HepG2 (cell line): Measurements from ENCODE around the gene TEAD3. TPM values are rescaled to one million over a fixed set of nuclear protein-coding genes. Genes with fewer than 3 reads are reported as not detected.

Experiments used
- FOXC1 ChIP-seq: sonication (generic); formaldehyde crosslinking; IDR thresholded peaks from 2 replicates; pipeline ENCODE4 v1.8.0; 2022; ENCODE audit warnings: mild to moderate bottlenecking, missing genetic modification reagents, borderline replicate concordance
- HNRNPK ChIP-seq: fragments of 200-400 bp; formaldehyde crosslinking; IDR thresholded peaks from 2 replicates; pipeline ENCODE4 v1.6.1; 2018; ENCODE audit warnings: low read length, low read depth, moderate library complexity, mild to moderate bottlenecking; ENCODE audit not compliant: poor library complexity, severe bottlenecking
- HOXA9 ChIP-seq: sonication (generic); formaldehyde crosslinking; IDR thresholded peaks from 2 replicates; pipeline ENCODE4 v1.8.1; 2022; ENCODE audit warnings: missing genetic modification reagents, mild to moderate bottlenecking, moderate library complexity, borderline replicate concordance
- MED13 ChIP-seq: sonication (generic); formaldehyde crosslinking; IDR thresholded peaks from 2 replicates; pipeline ENCODE4 v1.5.0; 2020; ENCODE audit warnings: missing genetic modification reagents
- MLX ChIP-seq: IDR thresholded peaks from 2 replicates; pipeline ENCODE4 v1.6.1; 2016
- SATB2 ChIP-seq: sonication (generic); formaldehyde crosslinking; IDR thresholded peaks from 2 replicates; pipeline ENCODE4 v1.5.0; 2020; ENCODE audit warnings: missing genetic modification reagents
- TEAD3 ChIP-seq: optimal IDR thresholded peaks from 2 replicates; pipeline ENCODE3; 2016; ENCODE audit warnings: borderline replicate concordance
- TERF1 ChIP-seq: sonication (generic); formaldehyde crosslinking; IDR thresholded peaks from 2 replicates; pipeline ENCODE4 v1.8.0; 2022; ENCODE audit warnings: mild to moderate bottlenecking, missing genetic modification reagents, moderate library complexity
- YEATS2 ChIP-seq: sonication (generic); formaldehyde crosslinking; IDR thresholded peaks from 2 replicates; pipeline ENCODE4 v1.4.0; 2020; ENCODE audit warnings: missing genetic modification reagents, borderline replicate concordance
- ZBTB7B ChIP-seq: sonication (generic); formaldehyde crosslinking; IDR thresholded peaks from 2 replicates; pipeline ENCODE4 v1.4.0; 2020; ENCODE audit warnings: missing genetic modification reagents
- ZFY ChIP-seq: sonication (generic); formaldehyde crosslinking; IDR thresholded peaks from 2 replicates; pipeline ENCODE4 v1.4.0; 2020; ENCODE audit warnings: missing genetic modification reagents
- ZNF557 ChIP-seq: sonication (generic); formaldehyde crosslinking; IDR thresholded peaks from 2 replicates; pipeline ENCODE4 v1.4.0; 2020; ENCODE audit warnings: missing genetic modification reagents
- ZNF646 ChIP-seq: sonication (generic); formaldehyde crosslinking; IDR thresholded peaks from 2 replicates; pipeline ENCODE4 v1.9.0; 2021; ENCODE audit warnings: mild to moderate bottlenecking, missing genetic modification reagents
- ZNF747 ChIP-seq: sonication (generic); formaldehyde crosslinking; IDR thresholded peaks from 2 replicates; pipeline ENCODE4 v1.8.1; 2023; ENCODE audit warnings: missing genetic modification reagents, mild to moderate bottlenecking, borderline replicate concordance
- ZNF768 ChIP-seq: sonication (generic); formaldehyde crosslinking; IDR thresholded peaks from 2 replicates; pipeline ENCODE4 v1.4.0; 2020; ENCODE audit warnings: missing genetic modification reagents
- ZNF773 ChIP-seq: sonication (generic); formaldehyde crosslinking; IDR thresholded peaks from 2 replicates; pipeline ENCODE4 v1.4.0; 2020; ENCODE audit warnings: missing genetic modification reagents, borderline replicate concordance
- polyA plus RNA-seq, 8 experiments: library from polyadenylated mRNA; depleted of rRNA in 3 of 8; stranded (reverse) in 7 of 8; unstranded in 1 of 8; fragments of >200 nt; fragmentation: Illumina TruSeq in 4 of 8; extraction: Trizol in 4 of 8; gene quantifications; 2 replicates each; pipeline versions ENCODE4 v1.2.1 to v1.2.3, GENCODE V29; 2011 to 2016; ENCODE audit warnings: low read depth in 4 of 8, missing spikeins in 1 of 8, mixed read lengths in 1 of 8; ENCODE audit not compliant: insufficient read depth in 1 of 8
- total RNA-seq, 5 experiments: library from RNA; depleted of rRNA; stranded (reverse); fragments of >200 nt; fragmentation: Illumina TruSeq; extraction: Trizol; gene quantifications; 2 replicates each; pipeline ENCODE4 v1.2.3, GENCODE V29; 2016; ENCODE audit warnings: low read depth in 1 of 5
- TF ChIP-seq, protein P1 (sequence below): sonication (generic); formaldehyde crosslinking; IDR thresholded peaks from 2 replicates; pipeline ENCODE4 v1.4.0; 2020; ENCODE audit warnings: mild to moderate bottlenecking, low read depth, missing genetic modification reagents
- TF ChIP-seq, protein P2 (sequence below): sonication (generic); formaldehyde crosslinking; IDR thresholded peaks from 2 replicates; pipeline ENCODE4 v1.4.0; 2020; ENCODE audit warnings: mild to moderate bottlenecking, missing genetic modification reagents

Gene TEAD3
- total and polyA plus RNA-seq, 2 of the 13 experiments (the other 11 are each of a cell fraction or from before 2014, with no cell fraction given) = 15.1 to 16.5 TPM

GRCh38 chr6:35468181-35468979, 28.5 kb downstream of the TEAD3 start, which contains the start of gene RPL10A (continued):
- TF ChIP-seq ZNF646 (no peak; the same call in 1 of the 2 replicates), ZNF768 (CRISPR knock-in tag) (peak; percentile 62; the same call in 1 of the 2 replicates), HOXA9 (peak; percentile 76; the same call in 1 of the 2 replicates), ZNF557 (CRISPR knock-in tag) (peak; percentile 80; the same call in 1 of the 2 replicates), TERF1 (peak; percentile 64; the same call in 1 of the 2 replicates), ZNF747 (CRISPR knock-in tag) (peak; percentile 78), ZFY (peak; percentile 93), MLX (peak; percentile 79), HNRNPK (no peak), TEAD3 (CRISPR knock-in tag) (peak; percentile 78), ZNF773 (CRISPR knock-in tag) (0 out of 2 replicates have a peak, but pooled peaks have one; percentile 48), MED13 (CRISPR knock-in tag) (peak; percentile 79; the same call in 1 of the 2 replicates), SATB2 (CRISPR knock-in tag) (peak; percentile 68; the same call in 1 of the 2 replicates), YEATS2 (CRISPR knock-in tag) (peak; percentile 100), ZBTB7B (CRISPR knock-in tag) (peak; percentile 88), FOXC1 (CRISPR knock-in tag) (peak; percentile 99)
- TF ChIP-seq, protein P1, sequence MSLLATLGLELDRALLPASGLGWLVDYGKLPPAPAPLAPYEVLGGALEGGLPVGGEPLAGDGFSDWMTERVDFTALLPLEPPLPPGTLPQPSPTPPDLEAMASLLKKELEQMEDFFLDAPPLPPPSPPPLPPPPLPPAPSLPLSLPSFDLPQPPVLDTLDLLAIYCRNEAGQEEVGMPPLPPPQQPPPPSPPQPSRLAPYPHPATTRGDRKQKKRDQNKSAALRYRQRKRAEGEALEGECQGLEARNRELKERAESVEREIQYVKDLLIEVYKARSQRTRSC (CRISPR knock-in tag) = peak; percentile 58
- TF ChIP-seq, protein P2, sequence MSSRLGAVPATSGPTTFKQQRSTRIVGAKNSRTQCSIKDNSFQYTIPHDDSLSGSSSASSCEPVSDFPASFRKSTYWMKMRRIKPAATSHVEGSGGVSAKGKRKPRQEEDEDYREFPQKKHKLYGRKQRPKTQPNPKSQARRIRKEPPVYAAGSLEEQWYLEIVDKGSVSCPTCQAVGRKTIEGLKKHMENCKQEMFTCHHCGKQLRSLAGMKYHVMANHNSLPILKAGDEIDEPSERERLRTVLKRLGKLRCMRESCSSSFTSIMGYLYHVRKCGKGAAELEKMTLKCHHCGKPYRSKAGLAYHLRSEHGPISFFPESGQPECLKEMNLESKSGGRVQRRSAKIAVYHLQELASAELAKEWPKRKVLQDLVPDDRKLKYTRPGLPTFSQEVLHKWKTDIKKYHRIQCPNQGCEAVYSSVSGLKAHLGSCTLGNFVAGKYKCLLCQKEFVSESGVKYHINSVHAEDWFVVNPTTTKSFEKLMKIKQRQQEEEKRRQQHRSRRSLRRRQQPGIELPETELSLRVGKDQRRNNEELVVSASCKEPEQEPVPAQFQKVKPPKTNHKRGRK = no peak
